GM18511 (cell line): ENCODE measurements around the gene SETX.

ENCODE experiments used
- ATAC-seq: cut with Tn5 transposase; IDR thresholded peaks from one replicate; pipeline ENCODE4 v1.9.1; 2021; ENCODE audit warnings: mild to moderate bottlenecking, moderate library complexity; ENCODE audit not compliant: unreplicated experiment

SETX gene

GRCh38 chr9:132241483-132241839, 113.3 kb downstream of the SETX start:
- ATAC-seq: no peak

GRCh38 chr9:132240841-132241482, 113.8 kb downstream of the SETX start:
- peak; percentile 82 for ATAC-seq

GRCh38 chr9:132239999-132240840, 114.6 kb downstream of the SETX start:
- no peak for ATAC-seq

GRCh38 chr9:132239518-132239917, 115.3 kb downstream of the SETX start:
- no peak for ATAC-seq

- ATAC-seq: no peak
Measured at GRCh38 chr9:132238992-132239391, 115.8 kb downstream of the SETX start.

- ATAC-seq: no peak
Measured at GRCh38 chr9:132238026-132238972, 116.5 kb downstream of the SETX start.

- ATAC-seq: no peak
Measured at GRCh38 chr9:132237481-132237880, 117.3 kb downstream of the SETX start.

- no peak for ATAC-seq
Measured at GRCh38 chr9:132236662-132237311, 118.0 kb downstream of the SETX start.

GRCh38 chr9:132235894-132236661, 118.7 kb downstream of the SETX start:
- ATAC-seq: no peak

GRCh38 chr9:132235125-132235524, 119.7 kb downstream of the SETX start:
- no peak for ATAC-seq

- ATAC-seq: no peak
Measured at GRCh38 chr9:132234535-132234934, 120.3 kb downstream of the SETX start.

GRCh38 chr9:132233138-132233537, 121.6 kb downstream of the SETX start:
- no peak for ATAC-seq

- ATAC-seq: no peak
Measured at GRCh38 chr9:132232522-132232921, 122.3 kb downstream of the SETX start.

- no peak for ATAC-seq
Measured at GRCh38 chr9:132231019-132231701, 123.6 kb downstream of the SETX start.

GRCh38 chr9:132230605-132231004, 124.2 kb downstream of the SETX start:
- ATAC-seq: no peak

GRCh38 chr9:132228062-132228461, 126.7 kb downstream of the SETX start:
- ATAC-seq: no peak

GRCh38 chr9:132226571-132227430, 128.0 kb downstream of the SETX start:
- no peak for ATAC-seq

- ATAC-seq: no peak
Measured at GRCh38 chr9:132224645-132225044, 130.1 kb downstream of the SETX start.

GRCh38 chr9:132221941-132222340, 132.8 kb downstream of the SETX start:
- no peak for ATAC-seq
